ENCODE measurements around the gene XPO6.

- TF ChIP-seq CTCF (conservative IDR thresholded peaks at IDR 0.05; ENCODE audit: low read depth, low read length) (no peak), EZH2 (IDR thresholded peaks at IDR 0.05; ENCODE audit: low read length, unreplicated experiment) (no peak)
Observed at GRCh38 chr16:28165598-28165997, 46.2 kb downstream of the XPO6 start.

All from PC-3 (cell line).